NCI-H2227 (cell line): ENCODE results near the gene ACSS3.
A peak's percentile ranks its signal among the peaks of the same experiment; 100 is the strongest.
"Not testable (repeated sequence)": the region's sequence is repeated elsewhere in the genome, so short reads cannot be mapped to it uniquely, and the experiment has no call there.

Experiments used
- DNase-seq: peaks from one replicate; lab custom pipeline; 2025; ENCODE audit not compliant: unreplicated experiment; lab: John Stamatoyannopoulos, UW

Gene ACSS3

DNA sequence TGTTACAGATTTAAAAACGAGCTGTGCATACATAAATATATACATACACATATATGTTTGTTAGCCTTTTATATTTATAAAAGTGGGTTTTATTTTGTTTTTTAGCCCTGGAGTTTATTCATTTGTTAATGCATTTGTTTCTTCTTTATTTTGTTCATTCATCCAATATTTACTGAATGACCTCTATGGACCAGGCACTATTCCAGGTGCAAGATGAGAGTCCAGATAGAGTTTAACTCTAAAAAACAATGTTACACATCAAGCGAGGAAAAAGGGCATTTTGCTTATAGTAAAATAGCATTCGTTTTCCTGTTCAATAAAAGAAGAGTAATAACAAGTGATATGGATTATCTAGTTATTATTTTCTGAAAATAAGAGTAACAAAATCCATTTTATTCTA, 14.2 kb downstream of the ACSS3 start:
- DNase-seq: no peak

DNA sequence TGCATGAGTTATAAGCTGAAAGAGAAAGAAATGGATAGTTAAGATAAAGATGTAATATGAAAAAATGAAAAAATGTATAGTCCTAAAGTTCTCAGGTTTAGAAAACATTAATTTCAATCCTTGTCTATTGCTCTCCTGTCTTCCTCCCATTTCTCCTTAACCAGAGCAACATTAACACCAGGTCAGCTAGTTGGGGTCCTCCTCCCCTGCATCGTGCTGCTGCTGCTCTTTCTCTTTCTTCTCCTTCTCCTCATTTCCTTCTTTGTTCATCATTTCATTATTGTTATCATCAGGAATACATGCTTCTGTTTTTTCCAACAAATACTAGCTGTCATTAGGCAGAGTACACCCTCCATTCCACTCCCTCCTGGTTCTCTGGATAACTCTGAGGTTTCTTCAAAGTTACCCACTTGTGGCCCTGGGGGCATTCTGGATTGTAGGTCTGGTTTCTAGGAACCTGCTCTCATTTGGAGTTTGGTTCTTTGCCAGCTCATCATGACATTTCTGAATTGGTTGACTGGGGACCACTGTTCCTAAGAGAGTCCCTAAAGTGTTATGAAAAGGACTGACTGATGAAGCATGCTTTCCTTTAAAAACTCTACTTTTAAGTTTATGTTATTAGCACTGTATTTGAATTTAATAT, 17.0 kb downstream of the ACSS3 start:
- no peak for DNase-seq

DNA sequence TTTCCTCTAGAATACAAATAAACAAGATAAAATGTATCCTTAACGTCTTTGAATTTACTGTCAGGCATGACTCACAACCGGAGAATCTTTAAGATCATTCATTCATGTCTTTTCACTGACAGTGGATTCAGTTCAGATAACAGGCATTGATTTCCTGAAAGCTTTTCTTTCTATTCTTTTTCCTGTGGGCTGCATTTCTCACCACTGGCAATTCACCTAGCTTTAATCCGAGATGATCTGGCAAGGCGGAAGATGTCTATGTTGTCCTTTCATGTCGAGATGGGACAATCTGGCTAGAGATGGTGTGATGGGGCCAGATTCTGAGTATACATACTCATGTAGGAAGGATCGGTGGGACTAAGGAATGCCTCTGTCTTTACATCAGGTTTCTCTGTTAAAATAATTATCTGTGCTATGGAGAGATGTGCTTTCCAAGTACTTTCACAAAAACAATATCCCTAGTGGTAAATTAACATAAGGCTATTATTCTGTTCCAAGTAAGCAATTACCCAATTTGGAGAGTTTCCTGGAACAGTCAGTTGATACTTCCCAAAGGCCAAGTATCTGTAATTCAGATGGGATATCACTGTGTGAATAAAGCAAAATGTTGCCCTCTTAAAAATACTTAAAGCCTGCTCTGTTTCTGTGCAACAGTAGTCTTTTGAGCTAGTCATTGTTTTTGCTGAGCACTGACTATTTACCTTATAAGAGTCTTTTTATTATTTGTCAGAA, 17.8 kb downstream of the ACSS3 start:
- no peak for DNase-seq

DNA sequence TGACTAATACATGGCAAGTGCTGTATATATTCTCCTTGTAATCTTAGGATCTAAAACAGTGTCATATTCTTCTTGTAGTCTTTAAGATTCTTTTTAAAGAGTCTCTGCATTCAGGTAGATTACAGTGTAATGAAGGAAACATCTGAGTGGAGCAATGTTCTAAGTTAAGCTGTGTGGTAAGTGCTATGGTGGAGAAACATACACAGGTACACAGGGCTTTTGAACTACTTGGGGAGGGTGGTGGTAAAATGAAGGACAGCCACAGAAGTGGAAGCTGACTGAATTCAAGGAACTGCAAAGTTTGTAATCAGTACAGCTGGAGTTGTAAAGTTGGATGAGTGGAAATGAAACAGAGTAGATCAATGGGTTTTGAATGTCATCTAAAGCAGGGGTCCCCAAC, 27.8 kb downstream of the ACSS3 start:
- DNase-seq: no peak

DNA sequence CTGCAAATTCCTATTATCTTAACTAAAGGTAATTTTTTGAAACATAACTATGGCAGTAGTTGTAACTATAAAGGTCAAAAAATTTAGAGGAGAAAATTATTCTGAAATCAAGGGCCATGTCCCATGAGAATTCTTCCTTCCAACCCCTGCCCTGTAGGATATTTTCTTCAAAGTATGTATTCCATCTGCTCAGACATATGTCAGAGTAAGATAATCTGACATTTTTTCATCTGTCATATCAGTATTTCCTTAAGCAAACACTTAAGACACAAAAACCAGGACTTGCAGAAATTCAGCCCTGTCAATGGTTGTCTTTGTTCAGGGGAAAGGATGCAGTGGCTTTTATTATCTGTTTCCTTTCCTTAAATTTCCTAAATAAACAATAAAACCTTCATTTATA, 36.3 kb downstream of the ACSS3 start:
- no peak for DNase-seq

DNA sequence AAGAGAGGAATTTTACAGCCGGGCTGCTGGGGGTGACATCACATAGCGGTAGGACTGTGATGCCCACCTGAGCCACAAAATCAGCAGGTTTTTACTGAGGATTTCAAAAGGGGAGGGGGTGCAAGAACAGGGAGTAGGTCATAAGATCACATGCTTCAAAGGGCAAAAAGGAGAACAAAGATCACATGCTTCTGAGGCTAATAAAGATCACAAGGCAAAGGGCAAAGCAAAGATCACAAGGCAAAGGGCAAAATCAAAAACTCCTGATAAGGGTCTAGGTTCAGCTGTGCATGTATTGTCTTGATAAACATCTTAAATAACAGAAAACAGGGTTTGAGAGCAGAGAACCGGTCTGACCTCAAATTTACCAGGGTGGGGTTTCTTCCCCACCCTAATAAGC, 41.2 kb downstream of the ACSS3 start:
- DNase-seq: not testable (repeated sequence)

DNA sequence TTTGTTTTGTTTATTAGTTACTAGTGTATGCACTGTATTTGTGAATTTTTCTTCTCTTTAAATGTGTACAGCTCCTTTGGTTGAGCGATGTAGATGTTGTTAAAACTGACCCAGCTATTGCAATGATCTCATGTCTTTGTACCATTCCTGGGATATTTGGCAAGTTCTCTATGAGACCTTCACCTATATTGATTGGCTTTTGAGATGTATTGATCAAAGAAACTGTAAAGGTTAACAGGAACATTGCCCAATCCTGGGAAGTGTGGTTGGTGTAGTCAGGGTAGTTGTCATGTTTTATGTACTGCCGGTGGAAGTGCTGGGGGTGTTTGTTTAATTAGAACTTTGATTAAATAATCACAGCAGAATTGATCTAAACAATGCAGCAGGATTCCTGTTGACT, 43.1 kb downstream of the ACSS3 start:
- DNase-seq: no peak

DNA sequence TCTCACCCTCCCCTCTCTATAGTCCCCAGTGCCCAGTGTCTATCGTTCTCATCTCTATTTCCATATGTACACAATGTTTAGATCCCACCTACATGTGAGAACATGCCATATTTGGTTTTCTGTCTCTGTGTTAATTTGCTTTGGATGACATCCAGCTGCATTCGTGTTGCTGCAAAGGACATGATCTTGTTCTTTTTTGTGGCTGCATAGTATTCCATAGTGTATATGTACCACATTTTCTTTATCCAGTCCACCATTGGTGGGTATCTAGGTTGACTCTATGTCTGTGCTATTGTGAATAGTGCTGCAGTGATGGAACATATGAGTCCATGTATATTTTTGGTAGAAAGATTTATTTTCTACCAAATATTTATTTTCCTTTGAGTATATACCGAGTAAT, 45.7 kb downstream of the ACSS3 start:
- no peak for DNase-seq

DNA sequence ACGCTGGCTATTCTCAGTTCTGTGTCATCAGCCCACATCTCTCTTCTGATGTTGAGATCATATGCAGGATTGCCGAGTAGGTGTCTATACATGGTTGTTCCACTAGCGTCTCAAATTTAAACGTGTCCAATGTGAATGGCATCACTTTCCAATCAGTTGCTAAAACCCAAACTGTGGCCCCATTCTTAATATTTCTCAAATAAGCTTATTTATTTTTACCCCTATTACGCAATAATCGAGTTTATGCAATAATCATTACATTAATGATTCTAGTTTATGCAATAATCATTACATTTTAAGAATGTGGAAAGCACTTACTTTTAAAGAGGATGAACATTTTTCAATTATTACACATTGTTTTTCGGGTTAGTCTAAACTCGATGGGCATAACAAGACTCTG, 47.8 kb downstream of the ACSS3 start:
- DNase-seq: peak; percentile 47

DNA sequence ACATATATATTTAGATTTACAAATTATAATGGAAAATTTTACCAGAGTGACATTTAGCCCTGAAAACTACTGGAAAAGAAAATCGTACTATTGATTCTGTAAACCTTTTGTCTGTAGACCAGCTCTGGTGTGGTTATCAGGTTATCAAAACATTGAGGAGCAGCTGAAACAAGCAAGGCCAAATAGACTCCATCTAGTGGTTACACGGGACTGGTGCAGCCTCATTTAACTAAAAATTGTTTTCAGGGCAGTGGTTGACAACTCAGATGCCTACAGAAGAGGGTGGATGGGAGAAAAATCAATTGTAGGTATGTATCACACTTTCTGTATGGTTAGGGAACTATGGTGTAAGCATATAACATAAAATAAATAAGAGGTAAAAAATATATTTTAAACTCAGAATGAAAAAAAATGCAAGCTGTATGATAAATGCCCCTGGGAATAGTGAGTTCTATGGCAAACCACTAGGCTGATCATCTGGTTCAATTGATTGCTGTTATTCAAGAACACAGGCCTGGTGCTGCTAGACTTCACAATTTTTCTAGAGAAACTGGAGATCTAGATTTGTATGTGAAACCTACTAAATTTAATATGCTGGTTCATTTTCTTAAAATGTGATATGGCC, 51.2 kb downstream of the ACSS3 start:
- DNase-seq: peak; percentile 65

DNA sequence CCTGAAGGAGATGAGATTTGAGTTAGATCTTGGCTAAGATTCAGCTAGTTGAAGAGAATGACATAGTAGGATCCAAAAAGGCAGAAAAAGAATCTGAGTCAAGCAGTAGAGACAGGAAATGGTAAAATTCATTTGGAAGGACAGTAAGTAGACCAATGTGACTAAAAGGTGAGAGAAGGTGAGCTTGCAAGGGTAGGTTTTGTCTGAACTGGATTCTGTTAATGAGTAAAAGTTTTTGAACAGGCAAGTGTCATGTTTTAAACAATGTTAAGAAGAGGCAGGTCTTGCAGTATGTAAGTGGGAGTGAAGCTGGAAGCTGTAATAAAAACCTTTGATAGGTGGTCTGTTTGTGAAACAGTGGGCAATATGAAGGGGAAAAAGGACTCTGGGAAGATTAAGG, 58.6 kb downstream of the ACSS3 start:
- no peak for DNase-seq

DNA sequence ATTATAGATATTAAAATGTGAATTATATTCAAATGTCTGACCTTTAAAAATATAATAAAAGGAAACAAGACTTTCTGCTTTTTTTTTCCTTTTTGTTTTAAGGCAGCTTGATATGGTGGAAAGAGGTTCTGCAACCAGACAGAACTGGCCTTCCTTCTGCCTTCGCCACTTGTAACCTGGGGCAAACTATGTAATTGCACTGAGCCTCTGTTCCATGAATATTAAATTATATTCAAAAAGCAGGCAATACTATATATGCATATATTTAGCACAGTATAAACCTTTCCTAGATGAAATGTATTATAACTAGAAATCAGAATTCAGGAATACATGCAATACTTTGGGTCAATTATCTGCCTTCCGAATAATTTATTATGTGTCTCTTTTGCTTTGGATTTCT, 59.9 kb downstream of the ACSS3 start:
- no peak for DNase-seq

DNA sequence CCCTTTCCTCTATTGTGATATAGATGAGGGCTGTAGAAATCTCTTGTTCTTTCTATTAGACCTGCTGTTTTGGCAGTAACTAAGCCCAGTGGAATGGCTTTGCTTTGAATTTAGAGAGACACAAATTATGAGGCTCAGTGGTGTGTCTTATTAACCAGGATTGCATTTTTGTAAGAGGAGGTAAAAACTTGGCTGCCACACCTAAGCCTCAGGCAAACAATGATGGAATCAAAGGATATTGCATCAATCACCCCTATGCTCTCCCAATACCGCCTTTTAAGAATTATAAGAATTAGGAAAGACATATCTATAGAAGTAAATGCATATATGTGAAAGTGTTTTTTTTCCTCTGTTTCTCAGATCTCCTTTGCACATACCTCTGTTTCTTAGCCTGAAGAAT, 63.3 kb downstream of the ACSS3 start:
- no peak for DNase-seq

DNA sequence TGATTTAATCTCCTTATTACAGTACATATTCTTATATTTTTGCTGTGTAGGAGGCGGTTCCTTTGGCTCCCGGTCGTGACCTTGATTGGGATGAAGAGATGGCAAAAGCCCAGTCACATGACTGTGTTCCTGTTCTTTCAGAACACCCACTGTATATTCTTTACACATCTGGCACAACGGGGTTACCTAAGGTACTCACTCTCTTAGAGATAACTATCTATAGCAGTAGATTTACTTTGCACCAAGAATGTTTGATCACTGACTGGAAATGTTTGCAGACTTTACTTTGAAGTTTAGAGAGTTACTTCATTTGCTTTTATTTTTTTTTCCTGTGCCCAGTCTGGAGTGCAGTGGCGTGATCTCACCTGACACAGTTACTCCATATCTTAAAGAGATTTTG, 65.2 kb downstream of the ACSS3 start:
- no peak for DNase-seq

DNA sequence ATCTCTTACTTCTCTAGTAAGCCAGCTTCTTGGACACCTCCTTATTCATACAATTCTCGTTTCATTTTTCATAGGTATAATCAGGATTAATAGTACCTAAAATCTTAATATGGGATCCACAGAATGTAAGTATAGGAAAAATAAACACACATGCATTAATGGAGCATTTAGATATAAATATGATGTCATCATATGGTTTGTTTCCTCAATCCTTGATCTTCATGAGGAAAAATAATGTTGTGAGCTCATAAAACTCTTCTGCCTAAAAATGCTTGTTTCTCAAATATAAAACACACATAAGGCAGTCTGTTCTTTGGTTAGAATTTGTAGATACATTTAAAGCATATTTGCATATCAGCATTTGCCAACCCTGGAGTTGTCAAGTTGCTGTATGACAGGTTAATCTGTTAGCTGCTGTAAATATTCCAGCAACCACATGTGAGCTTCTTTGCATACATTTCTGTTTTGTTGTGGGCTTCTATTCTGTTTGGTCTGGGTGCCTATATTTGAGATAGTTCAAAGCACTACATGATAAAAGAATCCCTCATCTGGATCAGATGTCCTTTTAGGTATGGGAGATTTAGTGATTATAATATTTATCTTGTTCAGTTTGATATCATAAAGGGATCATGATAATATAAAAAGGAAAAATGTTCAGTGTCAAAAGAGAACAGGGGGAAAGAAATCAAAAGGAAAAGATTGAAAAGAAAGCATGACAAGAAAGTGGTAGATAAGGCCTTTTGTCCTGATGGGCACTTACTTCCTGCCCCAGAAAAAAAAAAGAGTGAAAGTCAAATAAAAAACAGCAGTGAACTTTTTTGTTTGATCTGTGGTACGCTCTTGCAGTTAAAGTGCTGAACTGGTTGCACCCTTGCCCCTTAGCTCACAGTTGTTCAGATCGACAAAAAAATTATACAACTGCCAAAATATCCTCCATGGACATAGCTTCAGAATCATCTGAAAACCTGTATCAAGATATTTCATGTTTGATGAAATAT, 68.6 kb downstream of the ACSS3 start:
- DNase-seq: no peak

DNA sequence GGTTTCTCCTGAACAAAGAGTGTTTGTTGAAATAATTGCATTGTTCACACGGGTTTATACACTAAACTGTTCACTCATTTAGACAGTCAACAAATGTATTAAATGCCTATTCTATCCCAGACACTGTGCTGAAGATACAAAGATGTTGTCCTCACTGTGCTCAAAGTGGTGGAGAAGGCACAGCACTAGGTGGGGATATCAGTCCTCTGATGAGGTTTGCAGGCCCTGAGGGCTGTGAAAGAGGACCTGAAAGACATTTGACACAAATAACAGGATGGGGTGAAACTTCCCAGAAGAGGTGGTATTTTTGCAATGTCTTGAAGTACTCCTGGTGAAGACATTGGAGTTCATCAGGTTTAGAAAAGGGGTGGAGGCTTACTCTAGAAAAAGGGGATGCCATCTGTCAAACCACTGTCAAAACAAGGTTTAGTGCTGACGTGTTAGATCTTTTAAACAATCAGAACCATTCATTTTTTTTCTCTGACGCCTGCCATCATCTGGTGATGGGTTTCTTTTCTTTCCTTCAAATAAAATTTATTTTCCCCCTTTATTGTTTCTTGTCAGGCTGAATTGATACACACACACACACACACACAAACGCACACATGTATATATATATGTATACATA, 69.5 kb downstream of the ACSS3 start:
- DNase-seq: no peak

DNA sequence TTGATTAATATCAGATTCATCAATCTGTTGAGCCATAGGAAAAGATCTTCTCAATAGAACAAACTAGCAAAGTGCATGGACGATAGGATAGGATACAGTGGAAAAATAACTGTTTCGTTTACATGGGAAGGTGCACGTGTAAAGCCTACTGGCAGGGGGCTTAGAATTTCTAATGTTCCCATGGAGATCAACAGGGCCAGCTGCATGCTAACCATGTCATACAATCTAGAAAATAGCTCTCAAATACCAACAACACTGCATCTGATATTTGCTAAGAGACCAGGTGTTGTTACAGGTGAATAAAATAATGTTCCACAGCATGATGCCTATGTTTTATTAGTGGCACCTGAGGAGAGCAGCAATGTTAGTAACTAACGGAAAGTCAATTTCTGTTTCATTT, 72.5 kb downstream of the ACSS3 start:
- peak; percentile 14 for DNase-seq

DNA sequence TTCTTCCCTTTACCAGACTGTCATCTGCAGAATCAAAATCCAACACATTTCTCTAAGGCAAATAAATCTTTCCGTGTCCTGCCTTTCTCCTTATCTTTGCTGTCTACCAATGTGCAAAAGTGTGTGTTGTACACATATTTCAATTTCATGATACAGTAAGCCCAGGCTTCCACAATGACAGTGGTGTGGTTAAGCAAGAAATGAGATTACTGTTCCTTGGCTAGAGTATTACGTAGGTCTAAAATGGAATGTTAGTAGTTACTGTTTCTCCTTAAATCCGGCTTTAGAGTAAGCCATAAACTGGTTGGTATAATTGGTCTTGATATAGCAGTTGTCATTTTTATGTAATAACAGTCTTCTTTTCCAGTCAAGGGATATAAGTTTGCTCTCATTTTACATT, 82.0 kb downstream of the ACSS3 start:
- DNase-seq: no peak

DNA sequence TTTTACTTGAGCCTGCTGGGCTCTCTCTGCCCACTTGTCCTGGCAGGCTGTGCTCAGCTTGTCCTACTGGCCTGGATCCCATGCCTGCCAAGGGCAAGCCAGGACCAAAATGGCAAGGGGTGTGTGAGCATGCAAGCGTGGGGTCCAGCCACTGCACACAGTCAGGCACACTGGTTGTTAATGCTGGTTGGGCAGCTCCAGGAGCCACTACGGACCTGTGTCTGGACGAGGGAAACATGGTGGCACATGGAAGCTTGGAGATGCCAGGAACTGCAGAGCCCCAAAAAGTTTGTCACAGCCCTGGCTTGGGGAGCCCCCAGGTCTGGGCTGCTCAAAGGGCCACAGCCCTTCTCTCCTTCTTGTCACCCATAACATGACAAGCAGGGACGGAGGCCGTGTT, 83.8 kb downstream of the ACSS3 start:
- no peak for DNase-seq

DNA sequence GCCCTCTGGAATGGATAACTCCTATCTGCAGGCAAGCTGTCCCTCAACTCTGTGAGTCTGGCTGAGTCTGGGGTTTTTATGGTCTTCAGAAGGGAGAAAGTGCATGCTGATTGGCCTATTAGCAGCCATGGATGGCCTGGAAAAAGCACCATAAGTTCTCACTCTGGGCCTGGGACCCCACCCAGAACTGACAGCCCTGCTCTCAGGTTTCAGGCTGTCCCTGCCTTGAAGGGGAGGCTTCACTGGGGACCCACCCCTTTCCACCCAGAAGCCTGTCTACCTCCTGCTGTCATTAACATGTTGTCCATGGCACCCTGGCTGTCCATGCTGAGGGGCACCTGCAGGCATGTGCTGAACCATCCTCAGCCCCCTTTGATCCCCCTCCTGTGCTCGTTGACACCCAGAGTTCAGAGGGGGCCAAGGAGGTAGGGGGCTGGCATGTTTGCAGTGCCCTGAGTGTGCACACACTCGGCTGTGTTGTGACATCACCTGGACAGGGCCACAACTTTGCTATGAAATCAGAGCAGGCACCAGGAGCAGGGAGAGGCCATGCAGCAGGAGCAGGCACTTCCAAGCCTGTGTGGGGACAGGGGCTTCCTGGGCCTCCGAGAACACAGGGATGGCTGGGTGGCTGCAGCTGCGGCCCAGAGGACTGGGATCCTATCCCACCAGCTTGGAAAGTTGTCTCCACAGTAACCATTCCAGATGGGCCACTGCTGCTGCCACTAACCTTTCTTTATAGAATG, 84.7 kb downstream of the ACSS3 start:
- DNase-seq: no peak
